ENCODE data around the gene RSPH3. TPM values are rescaled to one million over a fixed set of nuclear protein-coding genes. Genes with fewer than 3 reads are reported as not detected.

Gene RSPH3
- total RNA-seq, 1 experiment from 2014 or later = 3.0 TPM

DNA sequence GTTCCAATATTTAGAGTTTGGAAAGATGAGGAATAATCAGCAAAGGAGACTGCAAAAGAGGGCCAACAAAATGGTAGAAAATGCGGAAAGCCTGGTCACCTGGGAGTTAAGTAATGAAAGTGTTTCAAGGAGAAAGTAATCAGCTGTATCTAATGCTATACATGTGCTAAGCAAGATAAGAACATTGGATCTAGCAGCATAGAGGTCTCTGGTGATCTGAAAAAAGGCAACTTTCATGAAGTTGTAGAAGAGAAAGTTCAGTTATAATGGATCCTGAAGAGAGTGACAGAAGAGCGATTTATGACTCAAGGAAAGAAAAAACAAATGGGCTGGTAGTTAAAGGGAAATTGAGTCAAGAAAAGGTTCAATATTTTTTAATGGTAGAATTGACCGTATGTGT, 4.6 kb upstream of the RSPH3 start:
- Mint-ChIP-seq H3K27me3 (ENCODE audit: insufficient read depth, unreplicated experiment) (no peaks in the 10 kb centered on the region), H3K4me3 (ENCODE audit: unreplicated experiment) (no peak overlapping the region), H3K4me1 (ENCODE audit: low read depth, unreplicated experiment) (peaks cover 6% of the 10 kb centered on the region), H3K9me3 (ENCODE audit: unreplicated experiment) (no peaks in the 10 kb centered on the region), H3K27ac (ENCODE audit: unreplicated experiment) (no peak overlapping the region), H3K36me3 (ENCODE audit: insufficient read depth, unreplicated experiment) (no peaks in the 10 kb centered on the region)
- ChIA-PET CTCF (no interaction called here), POLR2A (no interaction called here)
- H3K4me1 ChIP-seq = peaks cover 5% of the 10 kb centered on the region; the same call in 1 of the 2 replicates
- intact Hi-C loops (cut with micrococcal nuclease; ENCODE audit: unreplicated experiment) = no loop called here
- no peak overlapping the region for H3K4me3 ChIP-seq (ENCODE audit: low read depth, low read length)
- no peaks in the 10 kb centered on the region for H3K36me3 ChIP-seq (ENCODE audit: control insufficient read depth, insufficient read depth, low read length)
- BruUV-seq (replicated peaks) = no TSS peak
- no peaks in the 10 kb centered on the region for H3K9me3 ChIP-seq
- DNase-seq = no peak
- TF ChIP-seq, protein P1, sequence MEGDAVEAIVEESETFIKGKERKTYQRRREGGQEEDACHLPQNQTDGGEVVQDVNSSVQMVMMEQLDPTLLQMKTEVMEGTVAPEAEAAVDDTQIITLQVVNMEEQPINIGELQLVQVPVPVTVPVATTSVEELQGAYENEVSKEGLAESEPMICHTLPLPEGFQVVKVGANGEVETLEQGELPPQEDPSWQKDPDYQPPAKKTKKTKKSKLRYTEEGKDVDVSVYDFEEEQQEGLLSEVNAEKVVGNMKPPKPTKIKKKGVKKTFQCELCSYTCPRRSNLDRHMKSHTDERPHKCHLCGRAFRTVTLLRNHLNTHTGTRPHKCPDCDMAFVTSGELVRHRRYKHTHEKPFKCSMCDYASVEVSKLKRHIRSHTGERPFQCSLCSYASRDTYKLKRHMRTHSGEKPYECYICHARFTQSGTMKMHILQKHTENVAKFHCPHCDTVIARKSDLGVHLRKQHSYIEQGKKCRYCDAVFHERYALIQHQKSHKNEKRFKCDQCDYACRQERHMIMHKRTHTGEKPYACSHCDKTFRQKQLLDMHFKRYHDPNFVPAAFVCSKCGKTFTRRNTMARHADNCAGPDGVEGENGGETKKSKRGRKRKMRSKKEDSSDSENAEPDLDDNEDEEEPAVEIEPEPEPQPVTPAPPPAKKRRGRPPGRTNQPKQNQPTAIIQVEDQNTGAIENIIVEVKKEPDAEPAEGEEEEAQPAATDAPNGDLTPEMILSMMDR (IDR thresholded peaks at IDR 0.05; ENCODE audit: insufficient read depth in 1 of 2, low read depth in 1 of 2, low read length in 1 of 2, severe bottlenecking in 1 of 2, unreplicated experiment in 1 of 2) = no peak
- H3K27me3 ChIP-seq (replicated peaks; ENCODE audit: control insufficient read depth, insufficient read depth, low read length) = no peaks in the 10 kb centered on the region

DNA sequence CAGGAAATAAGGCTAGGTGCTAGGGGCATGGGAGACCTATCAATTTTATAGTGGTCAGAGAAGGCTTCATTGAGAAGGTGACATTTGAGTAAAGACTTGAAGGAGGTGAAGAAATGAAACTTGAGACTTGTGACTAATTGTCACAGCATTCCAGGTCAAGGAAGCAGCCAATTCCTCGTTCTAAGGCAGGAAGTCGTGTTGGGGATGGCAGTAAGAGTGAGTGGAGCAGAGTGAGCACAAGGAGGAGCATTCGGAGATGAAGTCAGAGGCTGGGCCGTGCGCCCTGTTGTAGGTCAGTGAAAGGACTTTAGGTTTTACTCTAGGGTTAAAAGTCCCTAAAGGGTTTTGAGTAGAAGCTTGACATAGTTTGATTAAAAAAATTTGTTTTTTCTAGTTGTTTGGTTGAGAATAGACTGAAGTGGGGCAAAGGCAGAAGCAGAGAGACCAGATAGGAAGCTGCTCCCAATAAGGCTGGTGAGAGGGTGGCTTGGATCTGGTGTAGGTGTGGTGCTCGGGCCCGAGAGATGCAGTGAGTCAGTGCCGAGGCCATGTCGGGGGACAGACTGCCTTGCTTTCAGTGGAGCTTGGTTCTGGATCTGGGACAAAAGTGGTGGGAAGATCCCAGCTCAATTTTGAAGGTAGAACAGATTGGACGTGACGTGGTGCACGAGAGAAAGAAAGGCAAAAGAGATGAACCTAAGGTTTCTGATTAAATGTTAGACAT, 2.6 kb upstream of the RSPH3 start:
- BruUV-seq (replicated peaks) = no TSS peak
- intact Hi-C loops (cut with micrococcal nuclease; ENCODE audit: unreplicated experiment) = no loop called here
- H3K9me3 ChIP-seq = no peaks in the 10 kb centered on the region
- Mint-ChIP-seq H3K4me3 (ENCODE audit: unreplicated experiment) (no peak overlapping the region), H3K9me3 (ENCODE audit: unreplicated experiment) (no peaks in the 10 kb centered on the region), H3K27me3 (ENCODE audit: insufficient read depth, unreplicated experiment) (no peaks in the 10 kb centered on the region), H3K4me1 (ENCODE audit: low read depth, unreplicated experiment) (peaks cover 6% of the 10 kb centered on the region), H3K27ac (ENCODE audit: unreplicated experiment) (no peak overlapping the region), H3K36me3 (ENCODE audit: insufficient read depth, unreplicated experiment) (peaks cover 6% of the 10 kb centered on the region)
- CTCF ChIA-PET = no interaction called here
- H3K36me3 ChIP-seq (ENCODE audit: control insufficient read depth, insufficient read depth, low read length) = no peaks in the 10 kb centered on the region
- POLR2A ChIA-PET = no interaction called here
- no peak overlapping the region for H3K4me3 ChIP-seq (ENCODE audit: low read depth, low read length)
- TF ChIP-seq, protein P1 (IDR thresholded peaks at IDR 0.05; ENCODE audit: insufficient read depth in 1 of 2, low read depth in 1 of 2, low read length in 1 of 2, severe bottlenecking in 1 of 2, unreplicated experiment in 1 of 2) = no peak
- H3K4me1 ChIP-seq = peaks cover 5% of the 10 kb centered on the region; the same call in 1 of the 2 replicates
- H3K27me3 ChIP-seq (replicated peaks; ENCODE audit: control insufficient read depth, insufficient read depth, low read length) = no peaks in the 10 kb centered on the region
- DNase-seq = no peak

- H3K4me3 Mint-ChIP-seq (ENCODE audit: unreplicated experiment) = peak overlapping the region; percentile 99
- Histone ChIP-seq H3K36me3 (ENCODE audit: control insufficient read depth, insufficient read depth, low read length) (no peaks in the 10 kb centered on the region), H3K4me3 (ENCODE audit: low read depth, low read length) (peak overlapping the region; percentile 85), H3K4me1 (peaks cover 5% of the 10 kb centered on the region; the same call in 1 of the 2 replicates), H3K9me3 (no peaks in the 10 kb centered on the region), H3K27me3 (replicated peaks; ENCODE audit: control insufficient read depth, insufficient read depth, low read length) (no peaks in the 10 kb centered on the region)
- H3K27ac Mint-ChIP-seq (ENCODE audit: unreplicated experiment) = peak overlapping the region; percentile 95
- ChIA-PET POLR2A (interaction anchor here (0.5 to 1.1 kb wide), 2 partner anchors 46 to 280 kb away, joined by 3 to 4 read pairs; partner anchors contain the start of gene TAGAP), CTCF (interaction anchor here (1.0 to 1.2 kb wide), 2 partner anchors 106 to 295 kb away, joined by 5 to 6 read pairs; no protein-coding TSS in a partner anchor)
- TF ChIP-seq, protein P1 (IDR thresholded peaks at IDR 0.05; ENCODE audit: insufficient read depth in 1 of 2, low read depth in 1 of 2, low read length in 1 of 2, severe bottlenecking in 1 of 2, unreplicated experiment in 1 of 2) = no peak
- H3K9me3 Mint-ChIP-seq (ENCODE audit: unreplicated experiment) = no peaks in the 10 kb centered on the region
- H3K36me3 Mint-ChIP-seq (ENCODE audit: insufficient read depth, unreplicated experiment) = peaks cover 6% of the 10 kb centered on the region
- peaks cover 13% of the 10 kb centered on the region for H3K4me1 Mint-ChIP-seq (ENCODE audit: low read depth, unreplicated experiment)
- intact Hi-C loops (cut with micrococcal nuclease; ENCODE audit: unreplicated experiment) = no loop called here
- no peak for DNase-seq
- BruUV-seq (replicated peaks) = TSS peak; percentile 39
- no peaks in the 10 kb centered on the region for H3K27me3 Mint-ChIP-seq (ENCODE audit: insufficient read depth, unreplicated experiment)
These were observed 792 bp downstream of the RSPH3 start for GRCh38 chr6:158999154-158999665.
